ENCODE results near the gene AKAP7.

Gene AKAP7

DNA sequence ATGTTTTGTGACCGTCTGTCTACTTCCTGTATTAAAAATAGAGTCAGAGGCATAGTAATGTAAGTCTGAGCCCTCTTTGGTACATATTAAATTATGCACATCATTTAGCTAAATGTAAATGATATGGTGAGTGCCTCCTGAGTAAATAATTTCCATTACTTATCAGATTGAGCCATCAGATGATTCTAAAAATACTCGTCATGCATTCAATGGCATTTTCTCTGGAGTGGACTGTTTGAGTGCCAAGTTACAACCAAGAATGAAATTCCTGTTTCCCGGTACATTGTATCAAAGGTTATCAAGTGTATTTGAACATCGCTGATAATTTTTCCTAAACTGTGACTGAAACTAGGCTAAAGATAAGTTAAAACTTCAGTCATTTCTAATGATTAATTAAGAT lies 81.0 kb downstream of the AKAP7 start:
- Histone ChIP-seq H3K4me2 (ENCODE audit: insufficient read depth, low read length) (no peak overlapping the region), H2AFZ (ENCODE audit: low read depth, low read length) (no peak overlapping the region), H3K9me3 (ENCODE audit: insufficient read depth, low read length, severe bottlenecking) (no peaks in the 10 kb centered on the region), H3K27ac (ENCODE audit: low read length) (no peak overlapping the region), H3K79me2 (ENCODE audit: insufficient read depth, low read length) (no peaks in the 10 kb centered on the region), H3K36me3 (ENCODE audit: insufficient read depth, low read length) (no peaks in the 10 kb centered on the region), H3K4me3 (ENCODE audit: low read depth in 1 of 2, low read length in 2 of 2) (no peak overlapping the region), H4K20me1 (ENCODE audit: insufficient read depth, low read length) (no peaks in the 10 kb centered on the region), H3K4me1 (ENCODE audit: insufficient read depth, low read length) (peaks cover 35% of the 10 kb centered on the region), H3K9ac (ENCODE audit: low read depth, low read length) (no peak overlapping the region), H3K27me3 (ENCODE audit: insufficient read depth, low read length, poor library complexity) (no peaks in the 10 kb centered on the region)
- no peak for DNase-seq
- ATAC-seq (ENCODE audit: insufficient read depth, low read depth) = no peak
- no peak for TF ChIP-seq EZH2 (IDR thresholded peaks at IDR 0.05; ENCODE audit: borderline replicate concordance, low read depth, low read length, severe bottlenecking)
- no peak for TF ChIP-seq CTCF (IDR thresholded peaks at IDR 0.05; ENCODE audit: borderline replicate concordance, extremely low read depth, low read length, poor library complexity, severe bottlenecking)

DNA sequence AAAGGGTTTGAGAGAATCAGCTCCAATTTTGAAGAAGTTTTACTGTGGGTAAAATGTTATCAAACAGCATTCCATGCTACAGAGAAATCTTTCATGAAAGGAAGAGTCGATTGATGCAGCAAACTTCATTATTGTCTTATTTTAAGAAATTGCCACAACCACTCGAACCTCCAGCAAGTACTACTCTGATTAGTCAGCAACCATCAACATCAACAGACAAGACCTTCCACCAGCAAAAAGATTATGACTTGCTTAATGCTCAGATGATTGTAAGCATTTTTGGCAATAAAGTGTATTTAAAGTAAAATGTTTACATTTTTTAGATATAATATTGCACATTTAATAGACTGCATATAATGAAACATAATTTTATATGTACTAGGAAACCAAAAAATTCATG lies 87.5 kb downstream of the AKAP7 start:
- H3K79me2 ChIP-seq (ENCODE audit: insufficient read depth, low read length) = no peaks in the 10 kb centered on the region
- peaks cover 14% of the 10 kb centered on the region for H3K4me1 ChIP-seq (ENCODE audit: insufficient read depth, low read length)
- H3K4me3 ChIP-seq (ENCODE audit: low read depth in 1 of 2, low read length in 2 of 2) = no peak overlapping the region
- H3K27ac ChIP-seq (ENCODE audit: low read length) = no peak overlapping the region
- no peak for TF ChIP-seq EZH2 (IDR thresholded peaks at IDR 0.05; ENCODE audit: borderline replicate concordance, low read depth, low read length, severe bottlenecking)
- no peak for TF ChIP-seq CTCF (IDR thresholded peaks at IDR 0.05; ENCODE audit: borderline replicate concordance, extremely low read depth, low read length, poor library complexity, severe bottlenecking)
- H2AFZ ChIP-seq (ENCODE audit: low read depth, low read length) = no peak overlapping the region
- H4K20me1 ChIP-seq (ENCODE audit: insufficient read depth, low read length) = no peaks in the 10 kb centered on the region
- H3K27me3 ChIP-seq (ENCODE audit: insufficient read depth, low read length, poor library complexity) = no peaks in the 10 kb centered on the region
- H3K9me3 ChIP-seq (ENCODE audit: insufficient read depth, low read length, severe bottlenecking) = no peaks in the 10 kb centered on the region
- no peak for ATAC-seq (ENCODE audit: insufficient read depth, low read depth)
- no peaks in the 10 kb centered on the region for H3K36me3 ChIP-seq (ENCODE audit: insufficient read depth, low read length)
- no peak for DNase-seq
- no peak overlapping the region for H3K9ac ChIP-seq (ENCODE audit: low read depth, low read length)
- H3K4me2 ChIP-seq (ENCODE audit: insufficient read depth, low read length) = no peak overlapping the region

GRCh38 chr6:131223416-131223815 lies 88.1 kb downstream of the AKAP7 start:
- ATAC-seq (ENCODE audit: insufficient read depth, low read depth) = no peak
- Histone ChIP-seq H3K27me3 (ENCODE audit: insufficient read depth, low read length, poor library complexity) (no peaks in the 10 kb centered on the region), H2AFZ (ENCODE audit: low read depth, low read length) (no peak overlapping the region), H3K4me1 (ENCODE audit: insufficient read depth, low read length) (peaks cover 14% of the 10 kb centered on the region), H4K20me1 (ENCODE audit: insufficient read depth, low read length) (no peaks in the 10 kb centered on the region), H3K9ac (ENCODE audit: low read depth, low read length) (no peak overlapping the region), H3K79me2 (ENCODE audit: insufficient read depth, low read length) (no peaks in the 10 kb centered on the region), H3K9me3 (ENCODE audit: insufficient read depth, low read length, severe bottlenecking) (no peaks in the 10 kb centered on the region), H3K4me2 (ENCODE audit: insufficient read depth, low read length) (no peak overlapping the region), H3K4me3 (ENCODE audit: low read depth in 1 of 2, low read length in 2 of 2) (no peak overlapping the region), H3K36me3 (ENCODE audit: insufficient read depth, low read length) (no peaks in the 10 kb centered on the region), H3K27ac (ENCODE audit: low read length) (no peak overlapping the region)
- TF ChIP-seq CTCF (IDR thresholded peaks at IDR 0.05; ENCODE audit: borderline replicate concordance, extremely low read depth, low read length, poor library complexity, severe bottlenecking) = no peak
- no peak for DNase-seq

DNA sequence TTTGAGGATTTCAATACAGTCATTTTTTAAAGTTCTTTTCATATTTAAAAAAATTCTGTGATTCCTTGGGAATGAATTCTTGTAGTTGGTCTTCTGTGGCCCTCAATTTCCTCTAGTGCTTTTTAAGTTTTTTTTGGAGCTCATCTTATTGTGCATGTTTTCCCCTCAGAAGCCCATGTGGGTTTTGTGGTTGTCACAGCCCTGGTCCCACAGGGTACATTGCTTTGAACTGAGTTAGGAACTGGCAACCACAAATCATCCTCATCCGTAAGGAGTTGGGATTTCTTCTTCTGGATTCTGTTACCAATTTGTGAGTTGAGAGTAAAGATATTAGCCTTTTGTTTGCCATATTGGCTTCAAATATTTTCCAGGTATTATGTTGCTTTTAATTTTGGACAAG lies 89.9 kb downstream of the AKAP7 start:
- Histone ChIP-seq H4K20me1 (ENCODE audit: insufficient read depth, low read length) (no peaks in the 10 kb centered on the region), H3K79me2 (ENCODE audit: insufficient read depth, low read length) (no peaks in the 10 kb centered on the region), H3K9ac (ENCODE audit: low read depth, low read length) (no peak overlapping the region), H2AFZ (ENCODE audit: low read depth, low read length) (no peak overlapping the region), H3K4me3 (ENCODE audit: low read depth in 1 of 2, low read length in 2 of 2) (no peak overlapping the region), H3K27ac (ENCODE audit: low read length) (no peak overlapping the region), H3K4me1 (ENCODE audit: insufficient read depth, low read length) (peaks cover 14% of the 10 kb centered on the region), H3K4me2 (ENCODE audit: insufficient read depth, low read length) (no peak overlapping the region), H3K27me3 (ENCODE audit: insufficient read depth, low read length, poor library complexity) (no peaks in the 10 kb centered on the region), H3K9me3 (ENCODE audit: insufficient read depth, low read length, severe bottlenecking) (no peaks in the 10 kb centered on the region), H3K36me3 (ENCODE audit: insufficient read depth, low read length) (no peaks in the 10 kb centered on the region)
- ATAC-seq (ENCODE audit: insufficient read depth, low read depth) (peak; percentile 91), DNase-seq (peak; percentile 63)
- TF ChIP-seq CTCF (IDR thresholded peaks at IDR 0.05; ENCODE audit: borderline replicate concordance, extremely low read depth, low read length, poor library complexity, severe bottlenecking) (no peak), EZH2 (IDR thresholded peaks at IDR 0.05; ENCODE audit: borderline replicate concordance, low read depth, low read length, severe bottlenecking) (no peak)
